NOMO-1 treated with DMSO at 0.1 percent for 48 hours (cell line): ENCODE results near the gene S100A4.
A peak's percentile ranks its signal among the peaks of the same experiment; 100 is the strongest.
"Not testable (repeated sequence)": the region's sequence is repeated elsewhere in the genome, so short reads cannot be mapped to it uniquely, and the experiment has no call there.

Source experiments
- DNase-seq: peaks from one replicate; lab custom pipeline; 2025; ENCODE audit not compliant: unreplicated experiment; lab: John Stamatoyannopoulos, UW

S100A4 gene

GRCh38 chr1:153545067-153546055 lies at the start of gene S100A4:
TSS of gene S100A4 (minus strand) at chr1:153545806. CDS start at chr1:153544794, 1,012 bp downstream.
- DNase-seq = peak; percentile 97

DNA sequence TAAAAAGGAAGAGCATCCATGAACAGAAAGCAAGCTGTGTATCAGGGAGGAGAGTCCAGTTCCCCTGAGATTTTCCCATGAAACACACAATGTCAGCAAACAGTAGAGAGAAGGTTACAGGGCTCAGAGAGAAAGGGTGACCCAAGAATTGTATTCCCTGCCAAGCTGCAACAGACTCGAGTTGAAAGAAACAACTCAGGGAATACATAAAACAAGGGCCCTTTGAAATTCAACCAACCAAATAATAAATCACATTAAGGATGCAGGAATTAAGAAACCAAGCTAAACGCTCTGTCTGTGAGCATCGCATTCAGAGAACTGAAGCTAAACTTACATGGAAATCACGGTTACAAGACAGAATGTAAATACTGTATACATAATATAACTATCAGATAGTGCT lies 47.1 kb upstream of the S100A4 start:
- no peak for DNase-seq

- DNase-seq = no peak
Measured at GRCh38 chr1:153588482-153588881, 42.9 kb upstream of the S100A4 start.

DNA sequence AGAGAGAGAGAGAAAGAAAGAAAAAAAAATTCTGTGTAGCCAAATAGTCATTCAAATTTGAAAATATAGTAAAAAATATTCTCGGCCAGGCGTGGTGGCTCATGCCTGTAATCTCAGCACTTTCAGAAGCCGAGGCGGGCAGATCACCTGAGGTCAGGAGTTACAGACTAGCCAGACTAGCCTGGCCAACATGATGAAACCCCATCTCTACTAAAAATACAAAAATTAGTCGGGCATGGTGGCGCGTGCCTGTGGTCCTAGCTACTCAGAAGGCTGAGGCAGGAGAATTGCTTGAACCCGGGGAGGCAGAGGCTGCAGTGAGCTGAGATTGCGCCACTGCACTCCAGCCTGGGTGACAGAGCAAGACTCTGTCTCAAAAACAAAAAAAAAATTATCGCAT lies 42.4 kb upstream of the S100A4 start:
- not testable (repeated sequence) for DNase-seq

DNA sequence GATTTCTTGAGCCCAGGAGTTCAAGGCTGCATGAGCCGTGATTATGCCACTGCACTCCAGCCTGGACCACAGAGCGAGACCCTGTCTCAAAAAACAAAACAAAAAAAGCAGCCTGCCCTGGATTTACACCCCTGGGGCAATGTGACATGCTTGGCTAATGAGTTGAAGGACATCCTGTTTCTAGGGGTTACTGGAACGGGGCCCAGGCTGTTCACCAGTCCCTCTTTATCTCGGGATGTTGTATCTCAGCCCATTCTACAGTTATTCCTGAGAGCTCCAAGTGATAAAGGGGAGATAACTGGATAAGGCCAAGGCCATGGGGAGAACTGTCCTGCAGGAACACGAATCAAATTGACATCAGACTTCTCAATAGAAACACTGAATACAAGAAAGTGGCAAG lies 41.7 kb upstream of the S100A4 start:
- DNase-seq = no peak

DNA sequence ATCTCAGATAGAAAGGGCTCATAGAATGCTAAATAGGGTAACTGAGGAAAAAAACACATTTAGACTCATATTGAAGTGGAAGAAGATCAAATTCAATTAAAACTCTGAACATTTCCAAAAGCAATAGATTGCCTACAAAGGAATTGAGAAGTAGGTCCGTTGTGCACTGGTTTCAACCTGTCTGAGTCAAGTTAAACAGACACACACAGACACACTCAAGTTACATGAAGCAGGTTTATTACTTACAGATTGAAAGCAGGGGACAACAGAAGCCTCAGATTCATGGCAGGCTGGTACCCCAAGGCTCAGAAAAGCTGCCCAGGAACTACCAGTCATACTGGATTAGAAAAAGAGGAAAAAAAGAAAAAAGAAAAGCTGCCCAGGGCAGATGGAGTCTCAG lies 40.7 kb upstream of the S100A4 start:
- DNase-seq = no peak

- DNase-seq = no peak
Measured at GRCh38 chr1:153585006-153585405, 39.4 kb upstream of the S100A4 start.

- no peak for DNase-seq
Measured at GRCh38 chr1:153583976-153584375, 38.4 kb upstream of the S100A4 start.

DNA sequence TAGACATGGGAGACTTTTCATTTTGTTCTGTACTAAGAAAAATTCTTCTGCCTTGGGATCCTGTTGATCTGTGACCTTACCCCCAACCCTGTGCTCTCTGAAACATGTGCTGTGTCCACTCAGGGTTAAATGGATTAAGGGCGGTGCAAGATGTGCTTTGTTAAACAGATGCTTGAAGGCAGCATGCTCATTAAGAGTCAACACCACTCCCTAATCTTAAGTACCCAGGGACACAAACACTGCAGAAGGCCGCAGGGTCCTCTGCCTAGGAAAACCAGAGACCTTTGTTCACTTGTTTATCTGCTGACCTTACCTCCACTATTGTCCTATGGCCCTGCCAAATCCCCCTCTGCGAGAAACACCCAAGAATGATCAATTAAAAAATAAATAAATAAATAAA lies 37.9 kb upstream of the S100A4 start:
- DNase-seq = not testable (repeated sequence)

DNA sequence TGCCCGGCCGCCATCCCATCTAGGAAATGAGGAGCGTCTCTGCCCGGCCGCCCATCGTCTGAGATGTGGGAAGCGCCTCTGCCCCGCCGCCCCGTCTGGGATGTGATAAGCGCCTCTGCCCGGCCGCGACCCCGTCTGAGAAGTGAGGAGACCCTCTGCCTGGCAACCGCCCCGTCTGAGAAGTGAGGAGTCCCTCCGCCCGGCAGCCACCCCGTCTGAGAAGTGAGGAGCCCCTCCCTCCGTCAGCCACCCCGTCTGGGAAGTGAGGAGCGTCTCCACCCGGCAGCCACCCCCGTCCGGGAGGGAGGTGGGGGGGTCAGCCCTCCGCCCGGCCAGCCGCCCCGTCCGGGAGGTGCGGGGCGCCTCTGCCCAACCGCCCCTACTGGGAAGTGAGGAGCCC lies 37.2 kb upstream of the S100A4 start:
- not testable (repeated sequence) for DNase-seq

GRCh38 chr1:153578936-153579335 lies 33.3 kb upstream of the S100A4 start:
- DNase-seq = no peak

DNA sequence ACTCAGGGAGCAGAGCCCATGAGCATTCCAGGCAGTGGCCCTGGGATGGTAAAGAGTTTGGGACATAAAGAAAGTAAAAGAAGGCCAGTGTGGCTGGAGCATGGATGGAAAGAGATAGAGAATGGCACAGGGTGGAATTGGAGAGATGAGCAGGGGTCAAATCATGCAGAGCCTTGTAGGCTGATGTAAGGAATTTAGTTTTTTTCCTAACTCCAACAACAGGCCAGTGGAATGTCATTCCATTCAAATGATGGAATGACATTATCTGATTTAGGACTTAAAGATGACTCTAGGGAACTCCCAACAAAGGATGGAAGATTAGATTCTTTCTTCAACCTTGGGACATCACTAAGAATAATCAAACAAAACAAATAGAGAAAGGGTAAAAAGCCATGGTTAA lies 32.9 kb upstream of the S100A4 start:
- DNase-seq = no peak

GRCh38 chr1:153577624-153578051 lies 32.0 kb upstream of the S100A4 start:
- no peak for DNase-seq

GRCh38 chr1:153577138-153577537 lies 31.5 kb upstream of the S100A4 start:
- DNase-seq = peak; percentile 46

DNA sequence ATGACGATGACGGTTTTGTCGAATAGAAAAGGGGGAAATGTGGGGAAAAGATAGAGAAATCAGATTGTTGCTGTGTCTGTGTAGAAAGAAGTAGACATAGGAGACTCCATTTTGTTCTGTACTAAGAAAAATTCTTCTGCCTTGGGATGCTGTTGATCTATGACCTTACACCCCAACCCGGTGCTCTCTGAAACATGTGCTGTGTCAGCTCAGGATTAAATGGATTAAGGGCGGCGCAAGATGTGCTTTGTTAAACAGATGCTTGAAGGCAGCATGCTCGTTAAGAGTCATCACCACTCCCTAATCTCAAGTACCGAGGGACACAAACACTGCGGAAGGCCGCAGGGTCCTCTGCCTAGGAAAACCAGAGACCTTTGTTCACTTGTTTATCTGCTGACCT lies 29.9 kb upstream of the S100A4 start:
- DNase-seq = not testable (repeated sequence)

GRCh38 chr1:153575081-153575491 lies 29.5 kb upstream of the S100A4 start:
- not testable (repeated sequence) for DNase-seq

- DNase-seq = peak; percentile 77
Measured at GRCh38 chr1:153573351-153573750, 27.7 kb upstream of the S100A4 start.

DNA sequence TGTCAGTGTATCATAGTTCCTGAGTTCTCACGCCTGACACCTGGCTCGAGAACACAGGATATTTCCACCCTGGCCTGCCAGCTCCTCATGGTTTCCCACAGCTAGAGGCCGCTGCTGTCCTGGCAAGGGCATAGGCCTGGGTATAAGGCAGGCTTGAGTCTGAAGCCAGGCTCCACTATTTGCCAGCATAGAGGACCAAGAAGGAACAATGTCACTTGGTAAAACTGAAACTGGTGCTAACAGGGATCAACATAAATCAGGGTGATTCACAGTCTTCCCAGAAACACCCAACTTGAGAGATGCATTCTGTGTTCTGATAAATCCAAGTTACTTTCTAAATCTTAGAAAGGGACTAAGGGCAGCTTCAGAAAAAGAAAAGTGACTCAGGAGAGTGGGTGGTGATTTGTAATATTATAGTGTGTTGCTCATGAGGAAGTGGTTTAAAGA lies 27.0 kb upstream of the S100A4 start:
- DNase-seq = peak; percentile 78

- no peak for DNase-seq
Measured at GRCh38 chr1:153571706-153572105, 26.1 kb upstream of the S100A4 start.

DNA sequence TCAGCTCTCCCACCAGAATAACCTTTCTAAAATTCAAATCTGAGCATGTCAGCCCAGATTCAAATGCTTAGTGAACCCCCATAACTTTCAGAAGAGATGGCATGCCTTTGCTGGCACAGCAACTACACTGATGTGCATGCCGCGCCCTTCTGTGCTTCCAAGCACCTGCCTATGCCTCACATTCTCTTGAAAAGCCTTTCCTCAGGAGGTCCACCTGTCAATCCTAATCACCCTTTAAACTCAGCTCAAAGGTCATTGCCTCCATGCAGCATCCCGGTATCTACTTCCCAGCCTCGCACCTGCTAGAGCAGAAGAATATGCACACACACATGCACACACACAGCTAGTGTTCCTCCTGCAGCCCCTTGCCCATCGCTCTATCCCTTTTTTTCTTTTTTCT lies 25.3 kb upstream of the S100A4 start:
- DNase-seq = no peak

DNA sequence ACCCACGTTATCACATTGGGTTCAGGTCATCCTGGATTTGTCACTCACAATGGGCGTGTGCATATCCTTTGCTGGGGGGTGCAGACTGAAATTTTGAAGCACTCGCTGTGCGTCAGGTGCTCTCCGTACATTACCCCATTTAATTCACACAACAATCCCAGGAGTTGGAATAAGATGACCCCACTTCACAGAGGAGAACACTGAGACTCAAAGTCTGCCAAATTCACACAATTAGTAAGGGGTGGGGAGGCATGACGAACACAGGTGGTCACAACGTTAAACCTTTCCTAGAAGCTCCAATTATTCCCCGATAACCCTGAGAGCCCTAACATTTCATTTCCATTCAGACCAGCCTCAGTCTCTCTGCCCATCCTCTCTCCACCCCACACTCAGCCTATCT lies 23.9 kb upstream of the S100A4 start:
- no peak for DNase-seq

DNA sequence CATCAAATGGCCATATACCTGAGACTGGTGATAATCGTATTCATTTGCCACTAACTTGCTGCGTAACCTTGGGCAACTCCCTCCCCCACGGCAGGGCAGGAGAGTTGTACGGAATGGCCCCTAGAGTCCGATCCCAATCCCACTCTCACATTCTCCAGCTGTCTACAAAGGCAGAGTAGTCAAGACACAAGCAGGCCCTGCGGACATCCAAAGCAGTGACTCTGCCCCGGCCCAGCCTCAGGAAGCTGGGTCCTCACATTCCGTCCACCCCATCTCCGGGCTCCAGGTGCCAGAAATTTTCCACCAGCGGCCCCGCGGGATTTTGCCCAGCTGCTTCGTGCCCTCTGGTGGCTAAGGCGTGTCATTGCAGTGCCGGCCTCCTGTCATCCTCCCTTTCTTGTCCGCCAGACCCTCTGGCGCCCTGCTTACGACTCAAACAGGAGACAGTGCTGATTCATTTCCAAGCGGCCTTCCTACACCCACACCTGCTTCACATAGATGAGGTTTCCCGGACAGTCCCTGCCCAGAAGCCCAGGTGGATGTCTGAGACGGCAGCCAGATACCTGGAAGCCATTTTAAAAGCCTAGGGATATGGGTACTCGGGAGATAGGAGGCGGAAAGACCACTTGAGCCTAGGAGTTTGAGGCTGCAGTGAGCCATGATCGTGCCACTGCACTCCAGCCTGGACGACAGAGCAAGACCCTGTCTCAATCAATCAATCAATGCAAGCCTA lies 22.9 kb upstream of the S100A4 start:
- DNase-seq = peak; percentile 81
